Fibroblast of the conjunctiva (primary cell): ENCODE data around the gene LSM7.
"Not testable (repeated sequence)": the region's sequence is repeated elsewhere in the genome, so short reads cannot be mapped to it uniquely, and the experiment has no call there.

ENCODE experiments used
- DNase-seq: peaks from one replicate; pipeline ENCODE4 v3.0.0-alpha.2; 2010; ENCODE audit warnings: low read depth

Gene LSM7

GRCh38 chr19:2355168-2356035 is 27.0 kb upstream of the LSM7 start:
- no peak for DNase-seq

- no peak for DNase-seq
Observed at GRCh38 chr19:2354670-2355069, 26.3 kb upstream of the LSM7 start.

DNA sequence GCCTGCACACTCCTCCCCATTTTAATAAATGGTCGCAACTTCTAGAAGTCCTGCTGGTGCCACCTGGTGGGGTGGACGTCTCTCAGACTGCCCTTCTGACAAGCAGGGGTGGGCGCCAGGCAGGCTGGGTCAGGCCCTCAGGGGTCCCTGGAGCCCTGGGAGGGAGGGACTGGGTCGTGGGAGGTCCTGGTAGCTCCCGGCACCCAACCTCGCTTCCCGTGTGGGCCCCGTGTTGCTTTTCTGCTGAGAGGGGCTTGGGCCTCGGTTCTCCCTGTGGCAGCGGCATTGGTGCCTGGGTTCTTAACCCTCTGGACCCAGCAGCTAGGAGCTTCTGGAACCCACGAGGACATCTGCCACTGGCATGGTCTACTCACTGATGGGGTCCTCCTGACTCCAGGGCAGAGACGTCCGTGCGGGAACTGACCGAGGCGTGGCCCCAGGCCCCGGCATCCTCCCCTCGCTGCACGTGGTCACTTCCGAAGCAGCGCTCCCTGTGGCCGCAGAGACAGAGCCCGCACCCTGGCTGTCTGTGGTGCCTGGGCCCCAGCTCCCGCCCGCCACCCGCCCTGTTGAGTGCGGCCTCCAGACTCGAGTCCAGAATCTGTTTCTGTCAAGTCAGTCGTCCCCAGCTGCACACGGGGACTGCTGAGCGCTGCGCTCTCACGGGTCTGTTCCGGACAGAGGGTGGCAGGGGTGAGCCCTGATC is 25.7 kb upstream of the LSM7 start:
- no peak for DNase-seq

- DNase-seq = no peak
Observed at GRCh38 chr19:2353159-2353886, 24.9 kb upstream of the LSM7 start.

- DNase-seq = no peak
Observed at GRCh38 chr19:2352121-2352520, 23.7 kb upstream of the LSM7 start.

DNA sequence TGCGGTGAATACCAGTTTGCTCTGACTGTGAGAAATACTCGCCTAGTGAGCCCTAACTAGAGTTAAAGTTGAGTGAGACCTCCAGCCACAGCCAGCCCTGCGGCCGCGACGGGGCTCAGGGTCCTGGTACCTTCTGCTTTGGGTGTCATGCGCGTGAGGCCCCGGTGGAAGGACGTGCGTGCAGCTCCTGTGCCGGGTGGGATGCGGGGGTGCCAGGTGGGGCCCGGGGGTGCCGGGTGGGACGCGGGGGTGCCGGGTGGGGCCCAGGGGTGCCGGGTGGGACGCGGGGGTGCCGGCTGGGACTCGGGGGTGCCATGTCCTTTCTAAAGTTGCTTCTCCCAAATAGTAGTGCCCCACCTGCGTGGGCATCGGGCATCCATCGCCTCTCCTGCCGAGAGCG is 23.2 kb upstream of the LSM7 start:
- no peak for DNase-seq

- DNase-seq = no peak
Observed at GRCh38 chr19:2350656-2351055, 22.3 kb upstream of the LSM7 start.

- not testable (repeated sequence) for DNase-seq
Observed at GRCh38 chr19:2349818-2350217, 21.4 kb upstream of the LSM7 start.

- DNase-seq = no peak
Observed at GRCh38 chr19:2345794-2346663, 17.6 kb upstream of the LSM7 start.

- no peak for DNase-seq
Observed at GRCh38 chr19:2345076-2345475, 16.7 kb upstream of the LSM7 start.

DNA sequence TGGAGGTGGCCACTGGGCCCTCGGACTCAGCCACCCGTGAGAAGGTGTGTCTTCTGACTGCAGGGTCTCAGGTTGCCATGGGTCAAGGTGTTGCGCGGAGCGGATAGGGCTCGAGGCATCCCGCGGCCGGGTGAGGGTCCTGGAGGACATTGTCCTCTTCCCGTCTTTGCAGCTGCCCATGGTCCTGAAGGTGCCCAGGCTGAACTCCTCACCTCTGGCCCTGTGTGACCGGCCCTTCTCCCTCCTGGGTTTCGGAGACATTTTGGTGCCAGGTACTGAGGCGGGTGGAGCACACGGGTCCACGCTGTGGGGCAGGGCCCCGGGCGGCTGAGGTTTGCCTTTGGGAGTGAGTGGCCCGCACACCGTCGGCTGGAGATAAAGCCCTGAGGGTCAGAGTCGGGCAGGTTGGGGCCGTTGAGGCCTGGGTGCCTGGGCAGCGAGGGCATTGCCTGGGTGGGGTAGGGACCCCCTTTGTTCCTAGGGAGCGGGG is 16.0 kb upstream of the LSM7 start:
- DNase-seq = no peak

GRCh38 chr19:2343289-2343982 is 15.1 kb upstream of the LSM7 start:
- no peak for DNase-seq

DNA sequence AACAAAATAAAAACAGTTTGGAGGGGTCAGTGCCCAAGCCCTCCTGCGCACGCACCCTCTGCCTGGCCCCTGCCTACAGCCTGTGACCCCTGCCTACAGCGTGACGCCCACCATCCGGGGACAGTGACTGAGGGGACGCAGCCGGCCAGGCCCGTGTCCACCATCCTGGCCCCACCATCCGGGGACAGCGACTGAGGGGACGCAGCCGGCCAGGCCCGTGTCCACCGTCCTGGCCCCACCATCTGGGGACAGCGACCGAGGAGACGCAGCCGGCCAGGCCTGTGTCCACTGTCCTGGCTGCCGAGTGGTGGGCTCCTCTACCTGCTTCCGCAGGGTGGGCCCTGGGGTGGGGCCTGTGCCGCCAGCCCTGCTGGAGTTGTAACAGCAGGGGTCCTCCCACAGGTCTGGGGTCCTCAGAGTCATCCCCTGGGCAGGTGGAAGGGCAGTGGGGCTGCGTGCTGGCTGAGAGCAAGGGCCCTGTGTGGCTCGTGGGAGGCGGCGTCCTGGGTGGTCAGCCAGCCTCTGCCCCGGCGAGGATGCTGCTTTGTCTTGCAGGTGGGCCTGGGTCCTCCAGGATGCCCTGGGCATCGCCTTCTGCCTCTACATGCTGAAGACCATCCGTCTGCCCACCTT is 14.4 kb upstream of the LSM7 start:
- DNase-seq = no peak

DNA sequence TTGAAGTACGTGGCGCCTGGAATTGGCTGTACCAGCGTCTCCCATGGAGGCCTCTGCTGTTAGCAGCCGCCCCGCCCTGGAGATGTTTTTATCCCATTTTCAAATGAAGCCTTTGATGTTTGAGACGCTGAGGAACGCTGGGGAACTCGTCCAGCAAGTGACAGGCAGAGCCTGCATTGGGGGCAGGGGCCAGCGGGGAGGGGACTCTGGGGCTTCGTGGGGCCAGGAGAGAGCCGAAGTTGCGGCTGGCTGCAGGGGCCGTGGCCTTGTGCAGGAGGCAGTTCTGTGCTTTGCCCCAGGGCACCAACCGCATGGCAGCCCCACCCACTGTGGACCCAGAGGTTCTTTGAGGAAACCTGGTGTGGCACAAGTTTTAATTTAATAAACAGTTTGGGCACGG is 13.6 kb upstream of the LSM7 start:
- DNase-seq = no peak

- DNase-seq = no peak
Observed at GRCh38 chr19:2341244-2341751, 12.9 kb upstream of the LSM7 start.

DNA sequence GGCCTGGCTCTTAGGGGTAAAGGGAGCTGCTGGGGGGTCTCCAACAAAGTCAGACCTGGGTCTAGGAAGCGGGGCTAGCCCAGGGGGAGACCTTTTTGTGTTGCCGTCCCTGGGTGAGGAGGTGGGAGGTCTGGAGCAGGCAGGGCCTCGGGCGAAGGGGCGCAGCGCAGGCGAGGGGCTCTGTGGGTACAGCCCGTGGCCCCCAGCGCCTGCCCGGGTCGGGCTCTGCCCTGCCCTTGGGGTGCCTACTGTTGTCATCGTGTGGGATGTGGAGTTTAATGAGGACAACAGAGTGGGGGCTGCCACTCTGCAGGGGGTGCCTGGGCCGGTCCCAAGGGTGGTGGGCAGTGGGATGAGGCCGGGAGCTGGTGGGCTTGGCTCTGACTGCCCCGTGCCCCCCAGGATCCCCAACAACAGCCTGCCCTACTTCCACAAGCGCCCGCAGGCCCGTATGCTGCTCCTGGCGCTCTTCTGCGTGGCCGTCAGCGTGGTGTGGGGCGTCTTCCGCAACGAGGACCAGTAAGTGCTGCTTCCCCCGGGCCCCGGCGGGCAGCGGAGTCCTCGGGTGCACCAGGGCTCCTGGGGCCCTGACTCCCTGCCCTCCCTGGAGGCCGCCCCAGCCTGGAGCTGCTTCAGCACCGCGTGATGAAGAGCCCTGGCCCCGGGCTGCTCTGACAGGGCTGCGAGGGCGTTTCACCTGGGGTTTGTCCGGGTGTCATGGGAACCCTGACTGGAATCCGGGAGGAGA is 12.3 kb upstream of the LSM7 start:
- no peak for DNase-seq

GRCh38 chr19:2339644-2340310 is 11.4 kb upstream of the LSM7 start:
- DNase-seq = no peak

DNA sequence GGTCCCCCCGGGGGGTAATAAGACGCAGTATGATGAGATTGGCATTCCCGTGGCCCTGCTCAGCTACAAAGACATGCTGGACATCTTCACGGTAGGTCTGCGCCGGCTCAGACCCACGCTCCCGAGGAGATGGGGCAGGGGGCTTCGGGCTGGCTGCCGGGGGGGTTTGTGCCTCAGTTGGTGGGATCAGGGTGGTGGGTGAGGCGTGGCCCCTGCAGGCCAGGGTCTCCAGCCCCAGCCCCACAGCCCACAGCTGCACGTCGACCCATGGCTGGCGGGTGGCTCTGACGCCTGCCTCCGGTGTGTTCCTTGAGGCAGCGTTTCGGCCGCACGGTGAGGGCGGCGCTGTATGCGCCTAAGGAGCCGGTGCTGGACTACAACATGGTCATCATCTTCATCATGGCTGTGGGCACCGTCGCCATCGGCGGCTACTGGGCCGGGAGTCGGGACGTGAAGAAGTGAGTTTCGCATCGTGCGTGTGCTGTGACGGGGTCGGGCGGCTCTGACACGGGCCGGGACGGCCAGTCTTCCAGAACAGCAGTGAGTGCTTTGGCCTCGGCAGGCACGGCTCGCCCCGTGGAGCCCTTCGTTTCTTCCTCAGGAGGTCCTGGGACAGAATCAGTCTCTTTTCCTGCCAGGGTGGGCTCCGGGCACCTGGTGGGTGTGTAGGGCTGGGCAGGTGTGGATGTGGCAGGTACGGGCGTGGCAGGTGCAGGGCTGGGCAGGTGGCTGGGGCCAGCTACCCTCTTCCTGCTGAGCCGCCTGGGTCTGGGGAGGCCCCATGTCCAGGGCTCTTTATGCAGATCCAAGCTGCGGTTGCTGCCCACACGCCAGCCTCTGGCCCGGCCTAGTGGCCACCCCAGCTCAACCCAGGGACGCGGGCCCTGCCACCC is 10.6 kb upstream of the LSM7 start:
- no peak for DNase-seq
